Measurements from ENCODE around the gene CAMK2N2. TPM values are rescaled to one million over a fixed set of nuclear protein-coding genes. Genes with fewer than 3 reads are reported as not detected.

The CAMK2N2 gene
- total RNA-seq, 1 experiment from 2014 or later: 6.1 TPM

- CTCF ChIA-PET: interaction anchor here (0.6 to 3.5 kb wide), 17 partner anchors 9 to 1035 kb away, joined by 3 to 25 read pairs (median 5); no protein-coding TSS in a partner anchor
- intact Hi-C loops (cut with micrococcal nuclease): no loop called here
- peak overlapping the region; percentile 58 for H3K4me3 Mint-ChIP-seq (ENCODE audit: unreplicated experiment)
Measured at GRCh38 chr3:184228376-184229137, 32.8 kb downstream of the CAMK2N2 start.

GRCh38 chr3:184227481-184227935 is 33.8 kb downstream of the CAMK2N2 start:
- TF ChIP-seq CTCF (IDR thresholded peaks at IDR 0.05; ENCODE audit: unreplicated experiment): peak; percentile 93
- Mint-ChIP-seq H3K4me1 (ENCODE audit: insufficient read depth, unreplicated experiment) (peaks cover 6% of the 10 kb centered on the region), H3K36me3 (ENCODE audit: insufficient read depth, unreplicated experiment) (no peaks in the 10 kb centered on the region), H3K27me3 (ENCODE audit: insufficient read depth, unreplicated experiment) (peaks cover 58% of the 10 kb centered on the region), H3K4me3 (ENCODE audit: unreplicated experiment) (no peak overlapping the region), H3K27ac (ENCODE audit: low read depth, unreplicated experiment) (no peak overlapping the region), H3K9me3 (ENCODE audit: unreplicated experiment) (no peaks in the 10 kb centered on the region)
- DNase-seq (ENCODE audit: unreplicated experiment): peak; percentile 47
- intact Hi-C loops (cut with micrococcal nuclease): loop anchor here (1.0 kb wide), 1 partner anchor 23 kb away; no protein-coding TSS in a partner anchor
- CTCF ChIA-PET: interaction anchor here (0.6 to 3.5 kb wide), 20 partner anchors 9 to 332 kb away, joined by 3 to 25 read pairs (median 5); no protein-coding TSS in a partner anchor
- no TSS peak for BruUV-seq (replicated peaks)
- POLR2A ChIA-PET: interaction anchor here (0.6 to 1.4 kb wide), 3 partner anchors 41 to 53 kb away, joined by 3 read pairs; partner anchors contain the start of gene ABCF3

More at GRCh38 chr3:184228376-184229137, 32.8 kb downstream of the CAMK2N2 start:
- no peak for DNase-seq (ENCODE audit: unreplicated experiment)
- Mint-ChIP-seq H3K4me1 (ENCODE audit: insufficient read depth, unreplicated experiment) (peaks cover 6% of the 10 kb centered on the region), H3K27ac (ENCODE audit: low read depth, unreplicated experiment) (no peak overlapping the region), H3K9me3 (ENCODE audit: unreplicated experiment) (no peaks in the 10 kb centered on the region), H3K27me3 (ENCODE audit: insufficient read depth, unreplicated experiment) (peaks cover 58% of the 10 kb centered on the region), H3K36me3 (ENCODE audit: insufficient read depth, unreplicated experiment) (no peaks in the 10 kb centered on the region)
- no peak for TF ChIP-seq CTCF (IDR thresholded peaks at IDR 0.05; ENCODE audit: unreplicated experiment)
- no TSS peak for BruUV-seq (replicated peaks)
- POLR2A ChIA-PET: interaction anchor here (1.1 to 1.4 kb wide), 2 partner anchors 42 to 43 kb away, joined by 3 read pairs; partner anchors contain the start of gene ABCF3

- no peak for TF ChIP-seq CTCF (IDR thresholded peaks at IDR 0.05; ENCODE audit: unreplicated experiment)
- ChIA-PET POLR2A (no interaction called here), CTCF (interaction anchor here (0.6 to 0.7 kb wide), 2 partner anchors 19 to 282 kb away, joined by 3 read pairs; no protein-coding TSS in a partner anchor)
- no peaks in the 10 kb centered on the region for H3K9me3 Mint-ChIP-seq (ENCODE audit: unreplicated experiment)
- peaks cover 42% of the 10 kb centered on the region for H3K27me3 Mint-ChIP-seq (ENCODE audit: insufficient read depth, unreplicated experiment)
- no peak overlapping the region for H3K27ac Mint-ChIP-seq (ENCODE audit: low read depth, unreplicated experiment)
- DNase-seq (ENCODE audit: unreplicated experiment): no peak
- intact Hi-C loops (cut with micrococcal nuclease): no loop called here
- no peak overlapping the region for H3K4me3 Mint-ChIP-seq (ENCODE audit: unreplicated experiment)
- no peaks in the 10 kb centered on the region for H3K4me1 Mint-ChIP-seq (ENCODE audit: insufficient read depth, unreplicated experiment)
- BruUV-seq (replicated peaks): no TSS peak
- no peaks in the 10 kb centered on the region for H3K36me3 Mint-ChIP-seq (ENCODE audit: insufficient read depth, unreplicated experiment)
Measured at GRCh38 chr3:184223946-184224345, 37.4 kb downstream of the CAMK2N2 start.

GRCh38 chr3:184222521-184222920 is 38.8 kb downstream of the CAMK2N2 start:
- CTCF ChIA-PET: interaction anchor here (0.9 kb wide), 1 partner anchor 12 kb away, joined by 4 read pairs; no protein-coding TSS in a partner anchor
- no peaks in the 10 kb centered on the region for H3K9me3 Mint-ChIP-seq (ENCODE audit: unreplicated experiment)
- H3K4me3 Mint-ChIP-seq (ENCODE audit: unreplicated experiment): no peak overlapping the region
- POLR2A ChIA-PET: interaction anchor here (0.6 kb wide), 1 partner anchor 156 kb away, joined by 3 read pairs; no protein-coding TSS in a partner anchor
- H3K27me3 Mint-ChIP-seq (ENCODE audit: insufficient read depth, unreplicated experiment): peaks cover 28% of the 10 kb centered on the region
- H3K27ac Mint-ChIP-seq (ENCODE audit: low read depth, unreplicated experiment): no peak overlapping the region
- H3K36me3 Mint-ChIP-seq (ENCODE audit: insufficient read depth, unreplicated experiment): no peaks in the 10 kb centered on the region
- H3K4me1 Mint-ChIP-seq (ENCODE audit: insufficient read depth, unreplicated experiment): no peaks in the 10 kb centered on the region
- no peak for DNase-seq (ENCODE audit: unreplicated experiment)
- no TSS peak for BruUV-seq (replicated peaks)
- intact Hi-C loops (cut with micrococcal nuclease): no loop called here
- TF ChIP-seq CTCF (IDR thresholded peaks at IDR 0.05; ENCODE audit: unreplicated experiment): no peak

All from MCF 10A (cell line).